Lower leg skin (tissue), 4 donors: ENCODE results near the gene COX6B1. TPM values are rescaled to one million over a fixed set of nuclear protein-coding genes. Genes with fewer than 3 reads are reported as not detected.
A peak's percentile ranks its signal among the peaks of the same experiment; 100 is the strongest.

ENCODE experiments used
- DNase-seq, 2 donors: peaks; one replicate each; pipeline ENCODE4 v3.0.0-alpha.2; 2019; ENCODE audit warnings: low spot score in 2 of 2
- H3K4me3 ChIP-seq: fragments of 200-600 bp; sonication (generic); 2 replicates; pipeline ENCODE4 v1.5.1; 2017; ENCODE audit warnings: mild to moderate bottlenecking, low read depth; ENCODE audit not compliant: poor library complexity, severe bottlenecking
- CTCF ChIP-seq, 3 donors: fragments of 450-650 bp; IDR thresholded peaks; one replicate each; pipeline ENCODE4 v1.5.1; 2016; ENCODE audit warnings: antibody characterized with exemption in 3 of 3, mild to moderate bottlenecking in 3 of 3, moderate library complexity in 2 of 3
- POLR2A ChIP-seq, 2 donors: fragments of 450-650 bp; IDR thresholded peaks; one replicate each; pipeline ENCODE4 v1.6.1; 2016 to 2017; ENCODE audit warnings: antibody characterized with exemption in 2 of 2, mild to moderate bottlenecking in 1 of 2, moderate library complexity in 1 of 2
- WGBS, 2 donors: methylation state at CpG; one replicate each; pipeline ENCODE4 v1.1.5; 2018; 5-methylcytosine and 5-hydroxymethylcytosine counted together
- intact Hi-C: fragments of 100-400 bp; cut with DNase I; formaldehyde crosslinking; loops from one replicate; pipeline ENCODE4 v1.15.0; 2023; ENCODE audit warnings: low total_unique reads
- total RNA-seq, 4 donors: library from RNA; depleted of rRNA; stranded (reverse); fragments of >200 nt; gene quantifications; one replicate each; pipeline ENCODE4 v1.1.0, GENCODE V29; 2016

Gene COX6B1
- total RNA-seq, 4 donors from 2014 or later: 266 to 629 (median 309) TPM

DNA sequence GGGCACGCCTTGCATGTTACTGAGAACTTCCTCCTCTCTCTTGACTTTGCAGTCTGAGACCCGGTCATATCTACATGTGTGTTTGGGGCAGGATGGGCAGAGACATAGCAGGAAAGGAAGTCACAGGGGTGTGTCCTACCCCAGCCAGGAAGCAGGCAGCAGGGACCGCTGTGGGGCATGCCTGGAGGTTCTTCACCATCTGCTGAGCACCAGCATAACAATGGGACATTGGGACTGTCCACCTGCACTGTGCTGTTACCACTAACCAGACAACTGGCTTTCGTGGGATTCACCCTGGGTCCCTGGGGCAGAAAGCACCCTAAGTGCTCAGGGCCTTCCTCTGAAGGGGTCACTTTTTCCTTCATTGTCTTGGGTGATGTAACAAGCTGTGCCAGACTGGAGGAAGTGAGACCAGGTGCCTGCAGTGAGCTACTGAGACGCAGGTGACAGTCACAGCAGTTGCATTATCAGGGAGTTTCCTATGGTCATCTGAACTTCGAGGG is 38.2 kb upstream of the COX6B1 start:
- intact Hi-C loops: no loop called here
- no peak for DNase-seq
- H3K4me3 ChIP-seq: no peak overlapping the region
- TF ChIP-seq CTCF (IDR thresholded peaks at IDR 0.05): no peak
- no peak for TF ChIP-seq POLR2A (IDR thresholded peaks at IDR 0.05)
- 72 to 74% methylated on average over 6 of the region's 6 CpGs for WGBS, 2 donors

DNA sequence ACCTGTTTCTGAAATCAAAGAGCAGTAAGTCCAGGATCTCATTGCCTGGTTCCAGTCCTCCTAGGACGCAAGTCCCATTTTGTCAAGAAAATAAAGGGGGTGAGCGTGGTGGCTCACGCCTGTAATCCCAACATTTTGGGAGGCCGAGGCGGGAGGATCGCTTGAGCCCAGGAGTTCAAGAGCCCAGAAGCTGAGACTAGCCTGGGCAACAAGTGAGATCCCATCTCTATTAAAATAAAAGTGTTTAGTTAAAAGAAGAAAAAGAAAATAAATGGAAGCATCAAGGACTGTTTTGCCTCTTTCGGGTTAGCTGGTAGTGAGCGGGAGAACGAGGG is 35.9 kb upstream of the COX6B1 start:
- no peak for TF ChIP-seq POLR2A (IDR thresholded peaks at IDR 0.05)
- no peak for TF ChIP-seq CTCF (IDR thresholded peaks at IDR 0.05)
- intact Hi-C loops: no loop called here
- no peak for DNase-seq
- no peak overlapping the region for H3K4me3 ChIP-seq
- WGBS, 2 donors: 20 to 50% methylated on average over 9 of the region's 9 CpGs

DNA sequence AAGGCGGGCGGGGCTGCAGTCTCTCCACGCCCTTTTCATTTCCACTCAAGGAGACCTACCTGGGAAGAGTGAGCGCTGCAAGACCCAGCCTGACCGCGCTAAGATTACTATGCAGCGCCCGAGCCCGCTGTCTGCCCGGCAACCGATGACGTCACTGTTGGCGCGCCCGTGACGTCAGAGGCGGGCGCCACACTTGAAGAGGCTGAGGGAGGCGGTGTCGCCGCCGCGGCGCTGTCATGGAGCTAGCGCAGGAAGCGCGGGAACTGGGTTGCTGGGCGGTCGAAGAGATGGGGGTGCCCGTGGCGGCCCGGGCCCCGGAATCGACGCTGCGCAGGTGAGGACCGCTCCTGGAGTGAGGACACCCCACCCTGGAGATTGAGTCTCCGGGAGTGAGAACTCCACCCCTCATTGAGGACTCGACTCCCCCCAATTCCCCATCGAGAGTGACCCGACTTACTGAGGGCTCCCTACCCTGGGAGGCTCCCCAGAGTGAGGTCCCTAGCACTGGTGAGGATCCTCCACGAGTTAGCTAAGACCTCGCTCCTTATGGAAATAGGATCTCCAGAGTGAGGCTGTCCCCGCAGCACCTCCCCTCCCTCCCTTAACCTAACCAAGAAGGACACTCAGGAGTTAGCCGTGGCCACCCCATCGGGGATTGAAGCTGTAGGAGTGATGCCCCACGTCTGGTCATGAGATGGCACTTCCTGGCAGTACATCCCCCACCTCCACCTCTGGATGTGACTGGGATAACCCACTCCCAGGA is 35.4 kb upstream of the COX6B1 start, which contains the start of gene HAUS5:
Gene HAUS5 (plus strand): TSS at position 177 of the 763 bp plus-strand sequence. CDS start 60 bp downstream, at position 237.
- intact Hi-C loops: no loop called here
- H3K4me3 ChIP-seq: peak within 1 kb of the TSS; percentile 43
- WGBS, 2 donors: 0% methylated on average over 34 to 45 of the region's 47 CpGs
- DNase-seq: peak; percentile 93 to 99
- no peak for TF ChIP-seq POLR2A (IDR thresholded peaks at IDR 0.05)
- no peak for TF ChIP-seq CTCF (IDR thresholded peaks at IDR 0.05)

GRCh38 chr19:35613574-35613973 is 34.5 kb upstream of the COX6B1 start:
- 63 to 81% methylated on average over 1 of the region's 1 CpG for WGBS, 2 donors
- intact Hi-C loops: no loop called here
- DNase-seq: no peak
- TF ChIP-seq CTCF (IDR thresholded peaks at IDR 0.05) (no peak), POLR2A (IDR thresholded peaks at IDR 0.05) (no peak)
- no peak overlapping the region for H3K4me3 ChIP-seq

GRCh38 chr19:35615036-35615435 is 33.1 kb upstream of the COX6B1 start:
- TF ChIP-seq POLR2A (IDR thresholded peaks at IDR 0.05): no peak
- no peak overlapping the region for H3K4me3 ChIP-seq
- 80 to 94% methylated on average over 9 to 16 of the region's 17 CpGs for WGBS, 2 donors
- intact Hi-C loops: no loop called here
- DNase-seq: no peak

GRCh38 chr19:35618857-35619256 is 29.3 kb upstream of the COX6B1 start:
- intact Hi-C loops: no loop called here
- WGBS, 2 donors: 83 to 92% methylated on average over 4 to 7 of the region's 7 CpGs
- H3K4me3 ChIP-seq: no peak overlapping the region

More at GRCh38 chr19:35618857-35619256, 29.3 kb upstream of the COX6B1 start:
- no peak for TF ChIP-seq CTCF (IDR thresholded peaks at IDR 0.05)
- no peak for TF ChIP-seq POLR2A (IDR thresholded peaks at IDR 0.05)
- no peak for DNase-seq
